ENCODE data around the gene BPGM. TPM values are rescaled to one million over a fixed set of nuclear protein-coding genes. Genes with fewer than 3 reads are reported as not detected.

Gene BPGM
- total and polyA plus RNA-seq, 2 experiments from 2014 or later: 16.9 TPM

- Histone ChIP-seq H3F3A (replicated peaks; ENCODE audit: low read depth) (no peaks in the 10 kb centered on the region), H3K27me3 (ENCODE audit: insufficient read depth) (no peaks in the 10 kb centered on the region)
- no peak for ATAC-seq
Measured at GRCh38 chr7:134706468-134706867, 59.8 kb downstream of the BPGM start.

More at GRCh38 chr7:134706468-134706867, 59.8 kb downstream of the BPGM start:
- TF ChIP-seq, protein P1, sequence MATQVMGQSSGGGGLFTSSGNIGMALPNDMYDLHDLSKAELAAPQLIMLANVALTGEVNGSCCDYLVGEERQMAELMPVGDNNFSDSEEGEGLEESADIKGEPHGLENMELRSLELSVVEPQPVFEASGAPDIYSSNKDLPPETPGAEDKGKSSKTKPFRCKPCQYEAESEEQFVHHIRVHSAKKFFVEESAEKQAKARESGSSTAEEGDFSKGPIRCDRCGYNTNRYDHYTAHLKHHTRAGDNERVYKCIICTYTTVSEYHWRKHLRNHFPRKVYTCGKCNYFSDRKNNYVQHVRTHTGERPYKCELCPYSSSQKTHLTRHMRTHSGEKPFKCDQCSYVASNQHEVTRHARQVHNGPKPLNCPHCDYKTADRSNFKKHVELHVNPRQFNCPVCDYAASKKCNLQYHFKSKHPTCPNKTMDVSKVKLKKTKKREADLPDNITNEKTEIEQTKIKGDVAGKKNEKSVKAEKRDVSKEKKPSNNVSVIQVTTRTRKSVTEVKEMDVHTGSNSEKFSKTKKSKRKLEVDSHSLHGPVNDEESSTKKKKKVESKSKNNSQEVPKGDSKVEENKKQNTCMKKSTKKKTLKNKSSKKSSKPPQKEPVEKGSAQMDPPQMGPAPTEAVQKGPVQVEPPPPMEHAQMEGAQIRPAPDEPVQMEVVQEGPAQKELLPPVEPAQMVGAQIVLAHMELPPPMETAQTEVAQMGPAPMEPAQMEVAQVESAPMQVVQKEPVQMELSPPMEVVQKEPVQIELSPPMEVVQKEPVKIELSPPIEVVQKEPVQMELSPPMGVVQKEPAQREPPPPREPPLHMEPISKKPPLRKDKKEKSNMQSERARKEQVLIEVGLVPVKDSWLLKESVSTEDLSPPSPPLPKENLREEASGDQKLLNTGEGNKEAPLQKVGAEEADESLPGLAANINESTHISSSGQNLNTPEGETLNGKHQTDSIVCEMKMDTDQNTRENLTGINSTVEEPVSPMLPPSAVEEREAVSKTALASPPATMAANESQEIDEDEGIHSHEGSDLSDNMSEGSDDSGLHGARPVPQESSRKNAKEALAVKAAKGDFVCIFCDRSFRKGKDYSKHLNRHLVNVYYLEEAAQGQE (IDR thresholded peaks at IDR 0.05; ENCODE audit: unreplicated experiment): no peak
- no peak for TF ChIP-seq STAT1 (IDR thresholded peaks at IDR 0.05; ENCODE audit: unreplicated experiment)
- TF ChIP-seq, protein P2, sequence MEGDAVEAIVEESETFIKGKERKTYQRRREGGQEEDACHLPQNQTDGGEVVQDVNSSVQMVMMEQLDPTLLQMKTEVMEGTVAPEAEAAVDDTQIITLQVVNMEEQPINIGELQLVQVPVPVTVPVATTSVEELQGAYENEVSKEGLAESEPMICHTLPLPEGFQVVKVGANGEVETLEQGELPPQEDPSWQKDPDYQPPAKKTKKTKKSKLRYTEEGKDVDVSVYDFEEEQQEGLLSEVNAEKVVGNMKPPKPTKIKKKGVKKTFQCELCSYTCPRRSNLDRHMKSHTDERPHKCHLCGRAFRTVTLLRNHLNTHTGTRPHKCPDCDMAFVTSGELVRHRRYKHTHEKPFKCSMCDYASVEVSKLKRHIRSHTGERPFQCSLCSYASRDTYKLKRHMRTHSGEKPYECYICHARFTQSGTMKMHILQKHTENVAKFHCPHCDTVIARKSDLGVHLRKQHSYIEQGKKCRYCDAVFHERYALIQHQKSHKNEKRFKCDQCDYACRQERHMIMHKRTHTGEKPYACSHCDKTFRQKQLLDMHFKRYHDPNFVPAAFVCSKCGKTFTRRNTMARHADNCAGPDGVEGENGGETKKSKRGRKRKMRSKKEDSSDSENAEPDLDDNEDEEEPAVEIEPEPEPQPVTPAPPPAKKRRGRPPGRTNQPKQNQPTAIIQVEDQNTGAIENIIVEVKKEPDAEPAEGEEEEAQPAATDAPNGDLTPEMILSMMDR (conservative IDR thresholded peaks at IDR 0.05; ENCODE audit: low read depth in 2 of 2): no peak
- TF ChIP-seq, protein P3, sequence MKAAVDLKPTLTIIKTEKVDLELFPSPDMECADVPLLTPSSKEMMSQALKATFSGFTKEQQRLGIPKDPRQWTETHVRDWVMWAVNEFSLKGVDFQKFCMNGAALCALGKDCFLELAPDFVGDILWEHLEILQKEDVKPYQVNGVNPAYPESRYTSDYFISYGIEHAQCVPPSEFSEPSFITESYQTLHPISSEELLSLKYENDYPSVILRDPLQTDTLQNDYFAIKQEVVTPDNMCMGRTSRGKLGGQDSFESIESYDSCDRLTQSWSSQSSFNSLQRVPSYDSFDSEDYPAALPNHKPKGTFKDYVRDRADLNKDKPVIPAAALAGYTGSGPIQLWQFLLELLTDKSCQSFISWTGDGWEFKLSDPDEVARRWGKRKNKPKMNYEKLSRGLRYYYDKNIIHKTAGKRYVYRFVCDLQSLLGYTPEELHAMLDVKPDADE (IDR thresholded peaks at IDR 0.05): no peak
- TF ChIP-seq ZNF331 (CRISPR knock-in tag; IDR thresholded peaks at IDR 0.05; ENCODE audit: low read depth): no peak
- no peak for TF ChIP-seq JUNB (IDR thresholded peaks at IDR 0.05; ENCODE audit: unreplicated experiment)
- no peak for TF ChIP-seq NANOG (IDR thresholded peaks at IDR 0.05; ENCODE audit: borderline replicate concordance)
- TF ChIP-seq, protein P4, sequence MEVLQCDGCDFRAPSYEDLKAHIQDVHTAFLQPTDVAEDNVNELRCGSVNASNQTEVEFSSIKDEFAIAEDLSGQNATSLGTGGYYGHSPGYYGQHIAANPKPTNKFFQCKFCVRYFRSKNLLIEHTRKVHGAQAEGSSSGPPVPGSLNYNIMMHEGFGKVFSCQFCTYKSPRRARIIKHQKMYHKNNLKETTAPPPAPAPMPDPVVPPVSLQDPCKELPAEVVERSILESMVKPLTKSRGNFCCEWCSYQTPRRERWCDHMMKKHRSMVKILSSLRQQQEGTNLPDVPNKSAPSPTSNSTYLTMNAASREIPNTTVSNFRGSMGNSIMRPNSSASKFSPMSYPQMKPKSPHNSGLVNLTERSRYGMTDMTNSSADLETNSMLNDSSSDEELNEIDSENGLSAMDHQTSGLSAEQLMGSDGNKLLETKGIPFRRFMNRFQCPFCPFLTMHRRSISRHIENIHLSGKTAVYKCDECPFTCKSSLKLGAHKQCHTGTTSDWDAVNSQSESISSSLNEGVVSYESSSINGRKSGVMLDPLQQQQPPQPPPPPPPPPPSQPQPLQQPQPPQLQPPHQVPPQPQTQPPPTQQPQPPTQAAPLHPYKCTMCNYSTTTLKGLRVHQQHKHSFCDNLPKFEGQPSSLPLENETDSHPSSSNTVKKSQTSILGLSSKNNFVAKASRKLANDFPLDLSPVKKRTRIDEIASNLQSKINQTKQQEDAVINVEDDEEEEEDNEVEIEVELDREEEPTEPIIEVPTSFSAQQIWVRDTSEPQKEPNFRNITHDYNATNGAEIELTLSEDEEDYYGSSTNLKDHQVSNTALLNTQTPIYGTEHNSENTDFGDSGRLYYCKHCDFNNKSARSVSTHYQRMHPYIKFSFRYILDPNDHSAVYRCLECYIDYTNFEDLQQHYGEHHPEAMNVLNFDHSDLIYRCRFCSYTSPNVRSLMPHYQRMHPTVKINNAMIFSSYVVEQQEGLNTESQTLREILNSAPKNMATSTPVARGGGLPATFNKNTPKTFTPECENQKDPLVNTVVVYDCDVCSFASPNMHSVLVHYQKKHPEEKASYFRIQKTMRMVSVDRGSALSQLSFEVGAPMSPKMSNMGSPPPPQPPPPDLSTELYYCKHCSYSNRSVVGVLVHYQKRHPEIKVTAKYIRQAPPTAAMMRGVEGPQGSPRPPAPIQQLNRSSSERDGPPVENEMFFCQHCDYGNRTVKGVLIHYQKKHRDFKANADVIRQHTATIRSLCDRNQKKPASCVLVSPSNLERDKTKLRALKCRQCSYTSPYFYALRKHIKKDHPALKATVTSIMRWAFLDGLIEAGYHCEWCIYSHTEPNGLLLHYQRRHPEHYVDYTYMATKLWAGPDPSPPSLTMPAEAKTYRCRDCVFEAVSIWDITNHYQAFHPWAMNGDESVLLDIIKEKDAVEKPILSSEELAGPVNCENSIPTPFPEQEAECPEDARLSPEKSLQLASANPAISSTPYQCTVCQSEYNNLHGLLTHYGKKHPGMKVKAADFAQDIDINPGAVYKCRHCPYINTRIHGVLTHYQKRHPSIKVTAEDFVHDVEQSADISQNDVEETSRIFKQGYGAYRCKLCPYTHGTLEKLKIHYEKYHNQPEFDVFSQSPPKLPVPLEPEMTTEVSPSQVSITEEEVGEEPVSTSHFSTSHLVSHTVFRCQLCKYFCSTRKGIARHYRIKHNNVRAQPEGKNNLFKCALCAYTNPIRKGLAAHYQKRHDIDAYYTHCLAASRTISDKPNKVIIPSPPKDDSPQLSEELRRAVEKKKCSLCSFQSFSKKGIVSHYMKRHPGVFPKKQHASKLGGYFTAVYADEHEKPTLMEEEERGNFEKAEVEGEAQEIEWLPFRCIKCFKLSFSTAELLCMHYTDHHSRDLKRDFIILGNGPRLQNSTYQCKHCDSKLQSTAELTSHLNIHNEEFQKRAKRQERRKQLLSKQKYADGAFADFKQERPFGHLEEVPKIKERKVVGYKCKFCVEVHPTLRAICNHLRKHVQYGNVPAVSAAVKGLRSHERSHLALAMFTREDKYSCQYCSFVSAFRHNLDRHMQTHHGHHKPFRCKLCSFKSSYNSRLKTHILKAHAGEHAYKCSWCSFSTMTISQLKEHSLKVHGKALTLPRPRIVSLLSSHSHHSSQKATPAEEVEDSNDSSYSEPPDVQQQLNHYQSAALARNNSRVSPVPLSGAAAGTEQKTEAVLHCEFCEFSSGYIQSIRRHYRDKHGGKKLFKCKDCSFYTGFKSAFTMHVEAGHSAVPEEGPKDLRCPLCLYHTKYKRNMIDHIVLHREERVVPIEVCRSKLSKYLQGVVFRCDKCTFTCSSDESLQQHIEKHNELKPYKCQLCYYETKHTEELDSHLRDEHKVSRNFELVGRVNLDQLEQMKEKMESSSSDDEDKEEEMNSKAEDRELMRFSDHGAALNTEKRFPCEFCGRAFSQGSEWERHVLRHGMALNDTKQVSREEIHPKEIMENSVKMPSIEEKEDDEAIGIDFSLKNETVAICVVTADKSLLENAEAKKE (CRISPR knock-in tag; IDR thresholded peaks at IDR 0.05): no peak
- no peak for TF ChIP-seq CREB1 (CRISPR knock-in tag; IDR thresholded peaks at IDR 0.05; ENCODE audit: low read depth)
- Mint-ChIP-seq H3K36me3 (ENCODE audit: low read depth) (no peaks in the 10 kb centered on the region), H3K27ac (no peak overlapping the region), H3K4me3 (no peak overlapping the region), H3K27me3 (ENCODE audit: insufficient read depth, low read depth, poor library complexity) (peaks cover 5% of the 10 kb centered on the region), H3K9me3 (no peaks in the 10 kb centered on the region; the same call in 2 of the 3 replicates), H3K4me1 (peaks cover 11% of the 10 kb centered on the region; the same call in 2 of the 3 replicates)
- Histone ChIP-seq H3K9me2 (ENCODE audit: insufficient read depth) (no peaks in the 10 kb centered on the region), H3K27ac (ENCODE audit: low read depth) (no peak overlapping the region), H3K4me1 (ENCODE audit: insufficient read depth) (peaks cover 7% of the 10 kb centered on the region), H2AFZ (peak overlapping the region; percentile 59; the same call in 1 of the 2 replicates), H3K36me3 (ENCODE audit: insufficient read depth) (no peaks in the 10 kb centered on the region), H3K4me3 (no peak overlapping the region), H3K79me2 (replicated peaks; ENCODE audit: insufficient read depth) (no peaks in the 10 kb centered on the region), H3K4me2 (no peak overlapping the region), H4K20me1 (replicated peaks; ENCODE audit: insufficient read depth) (no peaks in the 10 kb centered on the region)
- no peak for DNase-seq (ENCODE audit: low spot score)
